Activated CD4-positive, alpha-beta T cell treated with anti-CD3 and anti-CD28 coated beads for 1 hour (primary cell): ENCODE results near the gene STK17B.

Source experiments
- DNase-seq: peaks from one replicate; pipeline ENCODE4 v3.0.0-alpha.2; 2020

The STK17B gene

DNA sequence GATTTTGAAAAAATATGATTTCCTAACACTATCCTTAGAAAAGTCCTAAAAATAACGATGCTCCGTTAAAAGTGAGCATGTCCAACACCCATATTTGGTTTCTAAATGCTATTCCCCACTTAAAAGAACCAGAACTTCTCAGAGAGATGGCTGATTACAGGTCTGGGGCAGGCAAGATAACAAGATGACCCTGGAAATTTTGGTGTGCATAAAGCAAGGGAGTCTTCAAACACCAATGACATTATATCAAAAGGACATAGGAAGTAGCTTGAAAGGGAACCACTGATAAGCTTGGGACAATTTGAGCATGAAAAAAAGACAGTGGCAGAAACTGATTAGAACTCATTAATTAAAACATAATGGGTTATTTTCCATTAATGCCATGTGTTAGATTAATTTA lies 17.9 kb downstream of the STK17B start:
- no peak for DNase-seq

GRCh38 chr2:196149948-196150347 lies 21.4 kb downstream of the STK17B start:
- DNase-seq = no peak

- no peak for DNase-seq
These were observed 22.6 kb downstream of the STK17B start for GRCh38 chr2:196148736-196149135.

- no peak for DNase-seq
These were observed 26.1 kb downstream of the STK17B start for GRCh38 chr2:196145256-196145655.

GRCh38 chr2:196144513-196145126 lies 26.8 kb downstream of the STK17B start:
- no peak for DNase-seq

DNA sequence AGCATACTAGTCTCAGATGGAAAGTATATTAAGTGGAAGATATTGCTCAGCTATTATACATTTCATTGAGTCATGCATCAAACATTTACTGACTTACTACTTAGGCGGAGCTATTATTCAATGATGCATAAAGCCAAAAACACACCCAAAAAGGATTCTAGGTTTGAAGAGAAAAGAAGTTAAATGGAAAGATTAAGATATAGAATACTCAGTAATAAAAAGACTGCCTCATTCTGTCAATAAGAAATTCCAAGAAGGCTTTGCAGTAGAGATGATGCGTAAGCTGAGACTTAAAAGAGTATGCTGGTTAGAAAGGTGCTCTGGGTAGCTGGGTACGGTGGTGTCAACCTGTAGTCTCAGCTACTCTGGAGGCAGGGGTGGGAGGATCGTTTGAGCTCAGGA lies 27.6 kb downstream of the STK17B start:
- DNase-seq = no peak

DNA sequence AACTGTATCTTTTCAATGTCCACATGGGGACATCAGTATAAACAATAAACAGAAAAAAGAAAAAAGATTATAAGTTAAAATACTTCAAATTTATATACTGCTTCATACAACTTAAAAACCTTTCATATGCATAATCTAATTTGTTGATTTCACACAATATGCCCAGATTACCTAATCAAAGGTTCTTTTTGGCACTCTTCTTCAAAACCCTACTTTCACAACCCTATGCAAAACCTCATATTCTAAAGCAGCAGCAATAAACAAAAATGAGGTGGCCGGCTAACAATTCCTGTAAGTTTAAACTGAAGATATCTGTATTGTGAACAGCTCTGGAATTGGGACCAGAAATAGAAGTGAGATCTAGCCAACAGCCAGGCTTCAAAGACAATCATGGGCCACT lies 28.6 kb downstream of the STK17B start:
- no peak for DNase-seq

- no peak for DNase-seq
These were observed 31.2 kb downstream of the STK17B start for GRCh38 chr2:196140213-196140612.

GRCh38 chr2:196137271-196137670 lies 34.1 kb downstream of the STK17B start:
- DNase-seq = no peak

GRCh38 chr2:196136151-196136550 lies 35.2 kb downstream of the STK17B start:
- no peak for DNase-seq

DNA sequence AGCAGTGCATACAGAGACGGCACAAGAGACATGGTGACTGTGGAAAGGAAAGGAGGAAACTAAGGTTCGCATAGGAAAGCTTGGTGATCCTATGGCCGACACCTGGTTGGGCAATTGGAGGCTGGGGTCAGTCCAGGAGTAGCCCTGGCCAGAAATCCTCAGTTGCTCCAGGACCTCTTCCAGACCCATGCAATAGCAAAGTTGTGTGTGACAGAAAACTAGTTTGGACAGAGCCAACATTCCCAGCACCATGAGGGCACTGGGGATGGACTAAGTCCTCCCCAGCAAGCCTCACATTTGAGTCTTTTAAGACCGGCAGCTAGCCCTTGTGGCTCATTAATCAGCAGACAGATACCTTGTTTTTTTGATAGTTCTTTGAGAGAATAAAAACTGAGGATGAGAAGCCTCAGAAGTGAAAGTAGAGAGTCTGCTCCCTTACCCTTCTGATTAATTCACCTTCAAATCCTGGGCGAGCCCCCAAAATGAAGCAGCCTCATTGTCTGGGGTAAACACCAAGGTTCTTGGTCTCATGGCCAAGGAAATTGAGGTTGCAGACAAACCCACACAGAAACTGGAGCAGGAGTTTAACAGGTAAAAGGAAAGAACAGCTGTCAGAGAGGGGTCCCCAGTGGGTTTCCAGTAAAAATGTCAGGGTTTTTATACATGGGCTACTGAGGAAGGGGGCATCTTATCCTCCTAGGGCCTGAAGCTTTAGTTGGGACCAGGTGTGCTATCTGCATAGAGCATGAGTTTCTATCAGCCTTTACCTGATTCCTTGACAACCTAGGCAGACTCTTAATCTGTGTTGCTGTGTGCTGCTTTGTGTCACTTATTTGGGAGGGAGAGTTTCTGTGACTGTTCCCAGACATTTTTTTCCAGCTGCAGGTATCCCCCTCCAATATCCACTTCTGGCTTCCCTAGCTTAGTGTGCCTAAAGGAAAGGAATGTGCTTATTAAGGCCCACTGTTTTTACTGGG lies 39.1 kb downstream of the STK17B start:
- DNase-seq = no peak

DNA sequence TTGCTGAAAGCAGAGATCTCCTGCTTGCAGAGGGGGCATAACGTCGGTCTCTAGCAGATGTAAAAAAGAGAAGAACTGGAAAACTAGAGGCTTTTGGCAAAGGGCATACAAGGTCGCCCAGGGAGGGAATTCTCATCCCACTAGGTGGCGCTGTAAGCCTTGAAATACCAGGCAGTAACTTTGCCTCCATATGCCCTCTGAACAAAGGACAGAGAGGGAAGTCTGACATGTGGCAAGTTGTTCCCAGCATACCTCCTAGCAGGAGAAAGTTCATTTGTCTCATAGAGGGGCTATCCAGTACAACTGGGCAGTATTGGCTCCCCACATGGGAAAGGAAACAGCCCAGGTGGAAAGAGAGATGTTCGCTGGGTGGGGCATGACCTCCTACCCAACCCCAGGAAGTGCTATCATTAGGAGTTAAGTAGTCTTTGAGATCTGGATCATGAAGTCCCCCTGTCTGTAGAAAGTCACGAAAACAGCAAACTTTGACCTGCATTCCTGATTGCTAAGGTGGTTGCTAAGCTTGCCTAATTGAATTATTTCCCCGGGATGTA lies 39.9 kb downstream of the STK17B start:
- DNase-seq = peak; percentile 37

GRCh38 chr2:196130039-196130825 lies 41.1 kb downstream of the STK17B start:
- DNase-seq = no peak

GRCh38 chr2:196128749-196129148 lies 42.6 kb downstream of the STK17B start:
- no peak for DNase-seq

DNA sequence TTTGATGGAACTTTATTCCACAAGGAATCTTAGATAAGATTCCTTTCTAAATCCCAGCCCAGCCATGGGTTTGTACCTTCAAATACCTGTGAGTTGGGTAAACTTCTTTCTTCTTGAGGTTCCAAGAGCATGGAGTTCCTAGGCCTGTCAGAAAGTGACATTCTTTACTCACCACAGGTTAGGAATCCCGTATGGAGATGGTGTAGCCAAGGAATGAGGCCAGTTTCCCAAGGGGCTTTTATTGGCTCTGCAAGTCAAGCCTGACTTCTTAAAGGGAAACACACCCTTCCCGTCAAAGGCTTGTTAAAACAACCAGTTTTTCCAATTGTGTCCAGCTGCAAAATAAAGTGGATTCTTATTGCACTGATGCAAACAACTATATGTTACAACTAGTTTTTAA lies 45.8 kb downstream of the STK17B start:
- no peak for DNase-seq

DNA sequence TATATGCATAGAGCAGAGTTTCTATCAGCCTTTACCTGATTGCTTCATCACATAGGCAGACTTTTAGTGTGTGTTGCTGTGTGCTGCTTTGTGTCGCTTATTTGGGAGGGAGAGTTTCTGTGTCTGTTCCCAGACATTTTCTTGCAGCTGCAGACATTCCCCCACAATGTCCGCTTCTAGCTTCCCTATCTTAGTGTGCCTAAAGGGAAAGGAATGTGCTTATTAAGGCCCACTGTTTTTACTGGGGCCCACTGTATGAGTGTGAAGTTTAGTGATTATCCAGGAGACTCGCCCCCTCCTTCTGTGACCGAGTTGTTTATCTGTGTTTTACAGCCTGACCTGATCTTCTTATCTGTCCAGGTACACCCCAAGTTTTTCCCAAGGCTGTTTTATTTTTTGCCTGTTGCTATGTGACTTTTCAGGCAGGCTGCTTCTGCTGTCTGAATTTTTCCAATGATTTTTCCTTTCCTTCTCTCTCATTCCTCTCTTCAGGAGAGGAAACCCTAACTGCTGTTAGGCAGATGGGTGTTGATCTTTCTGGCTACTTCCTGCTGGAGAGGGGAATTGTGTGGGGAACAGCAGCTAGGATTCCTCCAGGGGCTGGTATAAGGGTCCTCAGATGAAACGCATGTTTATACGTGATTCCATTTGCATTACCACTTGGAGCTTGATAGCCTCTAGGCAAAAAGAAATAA lies 47.6 kb downstream of the STK17B start:
- DNase-seq = no peak

GRCh38 chr2:196119926-196120325 lies 51.5 kb downstream of the STK17B start:
- no peak for DNase-seq

DNA sequence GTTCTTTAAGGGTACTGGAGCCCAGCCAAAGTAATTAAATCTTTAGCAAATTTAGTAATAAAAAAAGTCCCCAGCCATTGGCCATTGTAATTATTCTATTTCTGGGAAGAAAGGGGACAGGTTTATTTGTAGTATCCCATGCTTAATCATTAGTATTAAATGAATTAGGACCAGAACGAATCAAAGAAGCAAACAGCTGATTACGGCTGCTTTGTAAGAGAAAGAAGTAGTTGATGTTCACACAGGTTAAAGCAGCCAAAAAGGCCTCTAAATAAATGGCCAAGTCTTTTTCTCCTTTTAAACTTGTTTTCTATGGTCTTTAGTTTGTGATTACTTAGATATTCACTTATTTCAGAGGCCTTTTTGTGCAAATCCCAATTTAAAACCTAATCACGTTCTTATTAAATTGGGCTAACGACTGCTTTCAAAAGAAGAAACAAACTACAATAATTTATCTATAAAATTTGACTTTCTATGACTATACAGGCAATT lies 54.1 kb downstream of the STK17B start:
- DNase-seq = no peak

DNA sequence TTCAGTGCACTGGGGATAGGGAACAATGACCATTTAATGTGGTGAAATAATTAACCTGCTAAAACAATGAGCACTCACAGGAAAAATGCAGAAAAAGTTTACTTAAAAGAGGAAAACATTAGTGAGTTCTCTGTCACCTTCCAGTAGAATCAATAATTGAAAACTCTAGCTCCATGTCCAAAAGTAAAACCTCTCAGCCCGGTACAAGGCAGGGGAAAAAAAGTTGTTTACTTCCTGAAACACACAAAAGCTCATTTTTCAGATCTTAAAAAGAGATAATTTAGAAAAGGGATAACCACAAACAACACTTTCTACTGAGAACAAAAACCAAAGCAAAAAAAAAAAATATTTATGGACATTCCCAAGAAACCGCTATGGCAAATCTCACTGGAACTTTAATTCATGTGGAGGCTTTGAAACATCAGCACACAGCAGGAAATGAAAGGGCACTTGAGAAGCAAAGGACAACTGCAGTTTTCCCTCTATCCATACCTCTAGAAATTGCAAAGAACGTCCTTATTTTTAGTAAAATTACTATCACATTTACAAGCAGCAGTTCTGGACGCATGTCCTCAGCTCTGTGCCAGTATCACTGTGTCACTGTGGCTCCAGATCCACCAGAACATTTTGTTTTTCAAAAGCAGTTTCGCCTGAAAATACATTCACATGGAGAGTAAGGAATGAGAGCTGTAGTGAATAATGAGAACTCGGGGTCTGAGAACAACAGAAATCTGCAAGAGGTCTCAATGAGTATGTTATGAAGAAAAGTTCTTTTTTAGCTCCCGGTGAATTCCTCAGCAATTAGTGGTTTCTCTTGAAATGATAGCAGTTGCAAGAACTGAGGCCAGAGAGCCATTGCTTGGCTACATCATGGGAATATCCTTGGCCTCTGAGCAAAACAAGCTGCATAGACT lies 58.1 kb downstream of the STK17B start:
- no peak for DNase-seq

- DNase-seq = no peak
These were observed 58.9 kb downstream of the STK17B start for GRCh38 chr2:196112418-196113034.

- DNase-seq = no peak
These were observed 62.8 kb downstream of the STK17B start for GRCh38 chr2:196108604-196109003.
